H1 (cell line): ENCODE data around the gene EPHA8. TPM values are rescaled to one million over a fixed set of nuclear protein-coding genes. Genes with fewer than 3 reads are reported as not detected.

ENCODE experiments used
- BACH1 ChIP-seq: IDR thresholded peaks from 2 replicates; pipeline ENCODE4 v1.6.1; 2012; ENCODE audit warnings: low read length, improper control_type of control experiment
- BRCA1 ChIP-seq: IDR thresholded peaks from 2 replicates; pipeline ENCODE4 v1.6.1; 2012; ENCODE audit warnings: low read depth, low read length, improper control_type of control experiment
- CHD2 ChIP-seq: IDR thresholded peaks from 2 replicates; pipeline ENCODE4 v1.6.1; 2012; ENCODE audit warnings: low read length, improper control_type of control experiment
- SIN3A ChIP-seq, 2 experiments: IDR thresholded peaks in 1 of 2; conservative IDR thresholded peaks in 1 of 2; 2 replicates each; pipeline ENCODE4 v1.6.1; 2011 to 2012; ENCODE audit warnings: low read length in 2 of 2, improper control_type of control experiment in 1 of 2, low read depth in 1 of 2, mild to moderate bottlenecking in 1 of 2
- SP1 ChIP-seq: IDR thresholded peaks from 2 replicates; pipeline ENCODE4 v1.6.1; 2011; ENCODE audit warnings: low read depth, low read length
- SP4 ChIP-seq: IDR thresholded peaks from 2 replicates; pipeline ENCODE4 v1.6.1; 2012; ENCODE audit warnings: low read length, inconsistent platforms
- SRF ChIP-seq: IDR thresholded peaks from 2 replicates; pipeline ENCODE4 v1.6.1; 2011; ENCODE audit warnings: mild to moderate bottlenecking, low read depth, low read length, moderate library complexity
- SUZ12 ChIP-seq: fragments of 200-600 bp; sonication (generic); IDR thresholded peaks from 2 replicates; pipeline ENCODE4 v1.6.1; 2012; ENCODE audit warnings: mild to moderate bottlenecking, inconsistent platforms, low read length, moderate library complexity, mixed read lengths
- TEAD4 ChIP-seq: IDR thresholded peaks from 2 replicates; pipeline ENCODE4 v1.6.1; 2012; ENCODE audit warnings: low read depth, low read length, inconsistent platforms, mixed read lengths
- YY1 ChIP-seq: IDR thresholded peaks from 2 replicates; pipeline ENCODE4 v1.6.1; 2011; ENCODE audit warnings: low read depth, mild to moderate bottlenecking, low read length
- polyA plus RNA-seq, 7 experiments: library from polyadenylated mRNA; depleted of rRNA in 3 of 7; stranded (reverse) in 5 of 7; unstranded in 2 of 7; fragments of >200 nt in 5 of 7; fragments of 200-250 nt in 2 of 7; gene quantifications; 1 replicate in 5 of 7; 2 replicates in 1 of 7; 4 replicates in 1 of 7; pipeline versions ENCODE4 v1.2.1 to v1.2.3, GENCODE V29; 2011 to 2013; ENCODE audit warnings: missing spikeins in 2 of 7, mixed read lengths in 2 of 7
- total RNA-seq: library from RNA; stranded (reverse); fragmentation: NEBNext Ultra II Directional; extraction: Animal tissue kit (Norgen Biotek cat#: 25700); gene quantifications from 2 replicates; pipeline ENCODE4 v1.2.1, GENCODE V29; 2021
- TF ChIP-seq, protein P1 (sequence below), 3 experiments: IDR thresholded peaks; 1 replicate in 2 of 3; 2 replicates in 1 of 3; pipeline versions ENCODE4 v1.5.1 to v1.6.1; 2011; ENCODE audit warnings: low read length in 3 of 3, mild to moderate bottlenecking in 3 of 3, inconsistent platforms in 2 of 3, low read depth in 1 of 3, moderate library complexity in 1 of 3; ENCODE audit not compliant: insufficient read depth in 1 of 3; ENCODE audit errors: control extremely low read depth in 1 of 3

Gene EPHA8
- total and polyA plus RNA-seq, 2 of the 8 experiments (the other 6 are each of a cell fraction or from before 2014, with no cell fraction given), result 4.0 to 8.4 TPM

DNA sequence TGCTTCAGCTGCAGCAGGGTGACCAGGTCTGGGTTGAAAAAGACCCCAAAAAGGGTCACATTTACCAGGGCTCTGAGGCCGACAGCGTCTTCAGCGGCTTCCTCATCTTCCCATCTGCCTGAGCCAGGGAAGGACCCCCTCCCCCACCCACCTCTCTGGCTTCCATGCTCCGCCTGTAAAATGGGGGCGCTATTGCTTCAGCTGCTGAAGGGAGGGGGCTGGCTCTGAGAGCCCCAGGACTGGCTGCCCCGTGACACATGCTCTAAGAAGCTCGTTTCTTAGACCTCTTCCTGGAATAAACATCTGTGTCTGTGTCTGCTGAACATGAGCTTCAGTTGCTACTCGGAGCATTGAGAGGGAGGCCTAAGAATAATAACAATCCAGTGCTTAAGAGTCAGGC, 76.0 kb downstream of the EPHA8 start (continued):
- TF ChIP-seq SIN3A (conservative IDR thresholded peaks at IDR 0.05 in 1 of 2, IDR thresholded peaks at IDR 0.05 in 1 of 2; ENCODE audit: low read depth in 1 of 2, low read length in 2 of 2) (no peak), BACH1 (no peak), TEAD4 (no peak), SP4 (no peak), YY1 (peak; percentile 42; the same call in 1 of the 2 replicates), SRF (no peak), BRCA1 (no peak), CHD2 (peak; percentile 42; the same call in 1 of the 2 replicates), SP1 (0 out of 2 replicates have a peak, but pooled peaks have one; percentile 36), SUZ12 (no peak)
- TF ChIP-seq, protein P1, sequence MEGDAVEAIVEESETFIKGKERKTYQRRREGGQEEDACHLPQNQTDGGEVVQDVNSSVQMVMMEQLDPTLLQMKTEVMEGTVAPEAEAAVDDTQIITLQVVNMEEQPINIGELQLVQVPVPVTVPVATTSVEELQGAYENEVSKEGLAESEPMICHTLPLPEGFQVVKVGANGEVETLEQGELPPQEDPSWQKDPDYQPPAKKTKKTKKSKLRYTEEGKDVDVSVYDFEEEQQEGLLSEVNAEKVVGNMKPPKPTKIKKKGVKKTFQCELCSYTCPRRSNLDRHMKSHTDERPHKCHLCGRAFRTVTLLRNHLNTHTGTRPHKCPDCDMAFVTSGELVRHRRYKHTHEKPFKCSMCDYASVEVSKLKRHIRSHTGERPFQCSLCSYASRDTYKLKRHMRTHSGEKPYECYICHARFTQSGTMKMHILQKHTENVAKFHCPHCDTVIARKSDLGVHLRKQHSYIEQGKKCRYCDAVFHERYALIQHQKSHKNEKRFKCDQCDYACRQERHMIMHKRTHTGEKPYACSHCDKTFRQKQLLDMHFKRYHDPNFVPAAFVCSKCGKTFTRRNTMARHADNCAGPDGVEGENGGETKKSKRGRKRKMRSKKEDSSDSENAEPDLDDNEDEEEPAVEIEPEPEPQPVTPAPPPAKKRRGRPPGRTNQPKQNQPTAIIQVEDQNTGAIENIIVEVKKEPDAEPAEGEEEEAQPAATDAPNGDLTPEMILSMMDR (IDR thresholded peaks at IDR 0.05; ENCODE audit: control extremely low read depth in 1 of 3, insufficient read depth in 1 of 3, low read depth in 1 of 3, low read length in 3 of 3), result peak; percentile 47 to 70 (median 52)
